IPS-NIHi11 (cell line): ENCODE data around the gene SLC44A5.
"Not testable (repeated sequence)": the region's sequence is repeated elsewhere in the genome, so short reads cannot be mapped to it uniquely, and the experiment has no call there.

ENCODE experiments used
- DNase-seq: peaks from one replicate; pipeline ENCODE4 v3.0.0; 2012; ENCODE audit warnings: mixed read lengths, low spot score

SLC44A5 gene

GRCh38 chr1:75366595-75366994 lies 244.3 kb downstream of the SLC44A5 start:
- DNase-seq = no peak

DNA sequence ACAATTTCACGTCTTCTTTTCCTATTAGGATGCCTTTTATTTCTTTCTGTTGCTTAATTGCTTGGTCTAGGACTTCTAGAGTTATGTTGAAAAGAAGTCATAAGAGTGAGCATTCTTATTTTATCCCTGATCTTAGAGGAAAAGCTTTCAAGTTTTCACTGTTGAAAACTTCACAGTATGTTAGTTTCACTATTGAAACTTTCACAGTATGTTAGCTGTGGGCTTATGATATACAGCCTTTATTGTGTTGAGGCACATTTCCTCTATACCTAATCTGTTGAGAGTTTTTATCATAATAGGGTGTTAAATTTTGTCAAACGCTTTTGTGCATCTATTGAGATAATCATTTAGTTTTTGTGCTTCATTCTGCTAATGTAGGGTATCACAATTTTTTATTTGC lies 249.7 kb downstream of the SLC44A5 start:
- no peak for DNase-seq

DNA sequence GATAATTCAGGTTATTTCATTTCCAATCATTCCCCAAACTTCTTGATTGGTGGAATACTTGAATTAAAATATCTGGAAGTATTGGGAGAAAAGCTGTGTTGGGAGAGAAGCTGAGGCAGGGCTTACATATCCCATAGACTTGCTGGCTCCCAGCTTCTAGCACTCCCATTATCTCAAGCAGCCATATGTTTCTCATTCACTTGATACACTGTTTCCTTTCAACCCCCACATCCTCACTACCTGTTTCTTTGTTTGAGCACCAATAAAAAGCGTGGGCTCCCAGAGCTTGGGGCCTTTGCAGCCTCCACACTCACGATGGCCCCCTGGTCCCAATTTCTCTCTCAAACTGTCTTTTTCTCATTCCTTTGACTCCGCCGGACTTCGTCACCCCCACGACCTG lies 256.6 kb downstream of the SLC44A5 start:
- not testable (repeated sequence) for DNase-seq

GRCh38 chr1:75353051-75353450 lies 257.9 kb downstream of the SLC44A5 start:
- no peak for DNase-seq

- no peak for DNase-seq
Observed at GRCh38 chr1:75345538-75346292, 265.2 kb downstream of the SLC44A5 start.

DNA sequence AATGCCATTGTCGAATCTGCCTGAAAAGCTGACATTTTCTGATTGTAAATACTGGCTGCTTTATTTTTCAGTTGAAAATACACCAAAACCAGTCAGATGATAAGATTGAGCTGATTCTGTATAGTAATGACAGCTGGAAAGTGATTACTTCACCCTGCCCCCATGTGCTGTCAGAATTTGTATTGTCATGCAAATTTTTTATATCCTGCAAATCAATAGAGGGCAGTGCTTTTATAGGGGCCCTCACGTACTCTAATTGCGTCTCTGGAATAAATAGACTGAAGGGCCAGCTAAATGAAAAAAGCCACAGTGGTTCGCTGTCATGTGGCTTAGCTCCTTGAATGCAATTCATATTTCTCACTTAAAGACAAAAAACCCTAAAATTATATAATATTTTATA lies 268.1 kb downstream of the SLC44A5 start:
- DNase-seq = no peak

DNA sequence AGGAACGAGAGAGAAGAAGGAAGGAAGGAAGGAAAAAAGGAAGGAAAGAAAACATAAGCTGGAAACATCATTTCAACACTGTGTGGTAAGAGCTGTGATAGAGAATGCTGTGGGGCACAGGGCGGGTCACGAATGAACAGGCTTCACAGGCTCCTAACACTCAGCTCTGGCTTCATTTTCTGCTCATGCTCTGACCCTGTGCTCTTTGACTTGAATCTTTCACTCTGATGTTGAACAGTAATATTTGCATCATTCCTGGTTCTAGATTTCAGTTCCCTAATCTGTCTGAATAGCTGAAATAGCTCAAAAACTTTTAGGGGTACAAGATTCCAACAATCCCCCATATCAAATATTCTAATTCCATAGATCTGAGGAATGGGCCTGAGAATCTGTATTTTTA lies 269.4 kb downstream of the SLC44A5 start:
- no peak for DNase-seq

GRCh38 chr1:75338616-75339483 lies 272.1 kb downstream of the SLC44A5 start:
- DNase-seq = no peak

DNA sequence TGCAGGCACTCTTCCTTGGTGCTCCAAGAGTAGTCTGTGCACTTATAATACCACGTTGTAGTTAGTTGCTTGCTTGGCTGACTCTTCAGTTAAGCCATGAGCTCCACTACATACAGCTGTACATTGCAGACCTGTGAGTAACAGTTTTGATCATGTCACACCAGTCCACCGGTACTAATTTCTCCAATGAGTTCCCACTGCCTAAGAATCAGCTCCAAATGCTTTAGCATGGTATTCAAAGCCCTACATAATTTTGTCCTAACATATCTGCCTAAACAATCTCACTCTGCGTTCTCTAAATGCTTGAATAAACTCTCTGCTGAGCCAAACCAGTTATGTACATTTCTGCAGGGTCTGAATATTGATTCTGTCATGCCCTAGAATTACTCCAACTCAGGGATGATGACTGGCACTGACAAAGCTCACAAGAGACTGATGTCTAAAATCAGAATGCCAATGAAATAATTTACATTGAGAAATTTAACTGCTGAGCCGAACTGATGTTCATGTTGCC lies 276.0 kb downstream of the SLC44A5 start:
- DNase-seq = no peak

GRCh38 chr1:75330624-75331023 lies 280.3 kb downstream of the SLC44A5 start:
- no peak for DNase-seq

GRCh38 chr1:75328691-75329090 lies 282.2 kb downstream of the SLC44A5 start:
- DNase-seq = peak; percentile 40

DNA sequence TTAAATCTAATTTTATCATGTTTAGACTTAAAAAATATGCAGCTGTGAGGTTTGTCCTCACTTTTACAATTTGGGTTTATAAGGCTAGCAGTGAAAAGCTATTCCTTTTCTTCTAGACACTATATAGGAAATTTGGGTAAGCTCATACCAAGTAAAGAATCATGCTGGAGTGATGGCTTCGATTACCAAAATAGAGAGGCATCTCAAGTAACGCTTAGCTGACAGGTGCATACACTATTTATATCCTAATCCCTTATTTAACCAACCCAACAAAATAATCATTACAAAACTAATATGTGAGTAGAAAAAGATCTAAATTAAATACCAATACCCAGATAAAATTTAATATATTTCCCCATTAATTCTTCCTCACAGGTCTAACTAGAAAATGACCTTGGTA lies 283.5 kb downstream of the SLC44A5 start:
- no peak for DNase-seq

DNA sequence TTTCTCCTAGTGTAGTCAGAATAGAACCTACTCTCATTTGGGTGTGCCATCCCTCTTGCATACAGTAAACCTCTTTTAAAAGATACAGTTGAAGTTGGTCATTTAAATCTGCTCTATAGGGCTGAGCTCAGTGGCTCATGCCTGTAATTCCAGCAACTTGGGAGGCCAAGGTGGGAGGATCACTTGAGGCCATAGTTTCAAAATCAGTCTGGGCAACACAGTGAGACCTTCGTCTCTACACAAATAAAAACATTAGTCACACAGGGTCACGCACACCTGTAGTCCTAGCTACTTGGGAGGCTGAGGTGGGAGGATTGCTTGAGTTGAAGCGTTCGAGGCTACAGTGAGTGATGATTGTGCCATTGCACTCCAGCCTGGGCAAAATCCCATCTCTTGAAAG lies 292.9 kb downstream of the SLC44A5 start:
- DNase-seq = no peak

- DNase-seq = no peak
Observed at GRCh38 chr1:75316230-75316629, 294.7 kb downstream of the SLC44A5 start.

DNA sequence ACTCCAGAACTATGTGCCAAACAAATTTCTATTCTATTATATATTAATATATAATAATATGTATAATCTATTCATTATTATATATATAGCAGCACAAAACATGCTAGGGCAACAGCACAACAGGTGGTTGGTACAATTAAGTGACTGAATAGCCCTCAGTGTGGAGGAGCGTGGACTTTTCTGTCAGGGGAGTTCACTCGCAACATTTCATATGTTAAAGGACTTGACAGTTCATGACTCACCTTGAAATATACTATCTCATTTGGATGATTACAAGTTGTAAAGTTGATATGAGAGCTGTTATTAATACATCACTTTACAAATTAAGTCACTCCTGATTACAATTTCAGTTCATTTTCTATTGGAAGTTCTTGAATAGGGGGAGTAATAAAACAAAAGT lies 298.3 kb downstream of the SLC44A5 start:
- no peak for DNase-seq

GRCh38 chr1:75310067-75310466 lies 300.8 kb downstream of the SLC44A5 start:
- no peak for DNase-seq

DNA sequence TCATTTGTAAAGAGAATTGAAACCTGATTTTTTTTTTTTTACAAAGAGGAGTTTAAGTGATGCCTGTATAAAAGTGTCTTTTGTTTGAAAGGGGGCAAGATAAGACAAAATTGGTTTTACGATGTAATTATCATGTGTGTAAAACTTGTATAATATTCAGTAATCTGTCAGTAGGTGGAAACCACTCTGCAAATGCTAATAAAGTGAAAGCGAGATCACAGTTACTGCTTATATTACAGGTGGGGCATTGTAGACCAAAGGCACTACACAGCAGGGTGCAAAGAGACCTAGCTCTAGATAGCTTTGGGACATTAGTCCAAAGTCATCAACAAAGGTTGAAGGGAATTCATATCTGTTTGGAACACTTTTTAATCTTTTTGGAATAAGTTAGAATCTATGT lies 302.5 kb downstream of the SLC44A5 start:
- no peak for DNase-seq

- no peak for DNase-seq
Observed at GRCh38 chr1:75305061-75305460, 305.9 kb downstream of the SLC44A5 start.

DNA sequence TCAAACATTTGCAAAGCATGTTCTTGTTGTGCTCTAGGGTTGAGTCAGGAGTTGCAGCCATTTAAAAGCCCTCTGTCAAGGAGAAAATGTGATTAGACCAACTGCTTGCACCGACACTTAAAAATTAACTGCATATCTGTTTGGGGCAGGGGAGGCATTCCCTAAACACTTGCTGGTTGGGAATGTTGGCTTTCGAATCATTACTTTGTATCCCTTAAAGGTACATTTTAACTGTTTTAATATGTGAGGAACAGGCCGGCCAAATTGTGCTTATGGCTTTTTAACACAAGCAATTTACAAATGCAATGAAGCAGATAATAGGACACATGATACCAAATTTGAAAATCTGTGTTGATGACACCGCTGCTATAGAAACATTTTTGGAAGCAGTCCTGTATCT lies 317.6 kb downstream of the SLC44A5 start:
- no peak for DNase-seq

DNA sequence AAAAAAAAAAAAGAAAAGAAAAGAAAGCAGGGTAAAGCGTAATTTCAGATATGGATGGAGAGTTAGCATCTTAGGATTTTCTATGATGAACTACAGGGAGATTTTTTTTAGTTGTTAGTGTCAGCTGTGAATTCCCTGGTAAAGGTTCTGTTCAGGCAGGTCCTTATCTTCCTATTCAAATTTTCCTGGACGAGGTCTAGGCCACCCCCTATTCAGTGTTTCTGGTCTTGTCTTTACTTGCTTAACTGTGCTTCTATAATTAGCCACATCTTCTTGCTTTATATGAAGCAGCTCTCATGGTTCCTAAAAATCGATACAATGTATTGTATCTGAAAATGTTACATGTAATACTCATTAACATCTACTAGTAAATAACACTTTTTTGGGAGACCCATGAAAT lies 318.9 kb downstream of the SLC44A5 start:
- DNase-seq = no peak

DNA sequence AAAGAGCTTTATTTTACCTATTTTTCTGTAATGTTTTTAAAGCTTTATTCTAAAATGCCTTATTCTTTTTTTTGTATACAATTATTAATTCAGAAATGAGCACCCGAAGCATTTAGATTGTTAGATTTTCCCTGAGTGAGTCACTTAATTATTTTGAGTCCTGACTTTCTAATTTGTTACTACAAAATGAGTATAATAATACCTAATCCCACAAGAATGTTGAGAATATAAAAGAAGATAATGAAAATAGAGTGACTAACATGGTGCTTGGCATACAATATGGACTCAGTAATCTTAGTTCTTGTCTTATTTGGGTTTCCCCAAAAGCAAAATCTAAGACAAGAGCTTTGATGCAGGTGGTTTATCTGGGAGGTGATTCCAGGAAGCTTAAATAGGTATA lies 334.5 kb downstream of the SLC44A5 start:
- DNase-seq = no peak

DNA sequence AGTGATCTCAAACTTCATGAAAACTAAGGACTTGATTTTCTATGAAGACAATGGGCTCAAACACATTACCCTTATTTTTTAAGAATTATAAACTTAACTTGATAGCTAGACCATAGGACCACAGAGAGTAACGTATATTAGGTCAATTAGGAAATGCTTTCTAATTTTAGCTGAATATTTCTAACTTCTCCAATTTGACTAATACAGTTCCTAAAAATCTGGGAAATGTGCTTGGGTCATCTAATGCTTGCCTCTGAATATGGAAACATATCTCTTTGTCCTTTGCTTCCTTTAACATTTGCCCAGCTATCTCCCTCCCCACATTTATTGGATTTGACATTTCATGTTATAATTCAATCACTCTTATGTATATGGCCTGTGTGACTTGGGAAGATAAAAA lies 335.3 kb downstream of the SLC44A5 start:
- no peak for DNase-seq

- no peak for DNase-seq
Observed at GRCh38 chr1:75274920-75275506, 335.9 kb downstream of the SLC44A5 start.
